ENCODE measurements around the gene SREBF1.

SREBF1 gene

GRCh38 chr17:17822616-17823015 lies 14.2 kb downstream of the SREBF1 start:
- no peak for DNase-seq

GRCh38 chr17:17822189-17822588 lies 14.6 kb downstream of the SREBF1 start:
- DNase-seq = no peak

- peak in 1 of 2 donors; percentile 18 for DNase-seq
These were observed 16.2 kb downstream of the SREBF1 start for GRCh38 chr17:17820463-17821158.

- no peak for DNase-seq
These were observed 16.7 kb downstream of the SREBF1 start for GRCh38 chr17:17820046-17820445.

- peak; percentile 87 to 88 for DNase-seq
These were observed 17.2 kb downstream of the SREBF1 start for GRCh38 chr17:17819561-17819995.

GRCh38 chr17:17819111-17819510 lies 17.7 kb downstream of the SREBF1 start:
- DNase-seq = no peak

- DNase-seq = no peak
These were observed 18.7 kb downstream of the SREBF1 start for GRCh38 chr17:17818088-17818526.

- no peak for DNase-seq
These were observed 19.2 kb downstream of the SREBF1 start for GRCh38 chr17:17817552-17817947.

GRCh38 chr17:17816831-17817551 lies 19.8 kb downstream of the SREBF1 start:
- DNase-seq = no peak

- DNase-seq = no peak
These were observed 20.5 kb downstream of the SREBF1 start for GRCh38 chr17:17816240-17816814.

- no peak for DNase-seq
These were observed 21.2 kb downstream of the SREBF1 start for GRCh38 chr17:17815436-17816200.

- no peak for DNase-seq
These were observed 21.8 kb downstream of the SREBF1 start for GRCh38 chr17:17815062-17815406.

- DNase-seq = no peak
These were observed 22.4 kb downstream of the SREBF1 start for GRCh38 chr17:17814162-17815061.

- DNase-seq = no peak
These were observed 23.1 kb downstream of the SREBF1 start for GRCh38 chr17:17813725-17814095.

GRCh38 chr17:17813055-17813724 lies 23.6 kb downstream of the SREBF1 start:
- no peak for DNase-seq

GRCh38 chr17:17812211-17813054 lies 24.4 kb downstream of the SREBF1 start:
- peak in 1 of 2 donors; percentile 80 for DNase-seq

GRCh38 chr17:17811381-17812210 lies 25.2 kb downstream of the SREBF1 start:
- DNase-seq = no peak

- DNase-seq = no peak
These were observed 25.9 kb downstream of the SREBF1 start for GRCh38 chr17:17810895-17811248.

GRCh38 chr17:17810084-17810894 lies 26.5 kb downstream of the SREBF1 start:
- no peak for DNase-seq
